Activated CD8-positive, alpha-beta memory T cell treated with anti-CD3 and anti-CD28 coated beads for 24 hours (primary cell): ENCODE results near the gene CAV1.
"Not testable (repeated sequence)": the region's sequence is repeated elsewhere in the genome, so short reads cannot be mapped to it uniquely, and the experiment has no call there.

Experiments
- DNase-seq: peaks from one replicate; pipeline ENCODE4 v3.0.0-alpha.2; 2020

CAV1 gene, protein sequence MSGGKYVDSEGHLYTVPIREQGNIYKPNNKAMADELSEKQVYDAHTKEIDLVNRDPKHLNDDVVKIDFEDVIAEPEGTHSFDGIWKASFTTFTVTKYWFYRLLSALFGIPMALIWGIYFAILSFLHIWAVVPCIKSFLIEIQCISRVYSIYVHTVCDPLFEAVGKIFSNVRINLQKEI

DNA sequence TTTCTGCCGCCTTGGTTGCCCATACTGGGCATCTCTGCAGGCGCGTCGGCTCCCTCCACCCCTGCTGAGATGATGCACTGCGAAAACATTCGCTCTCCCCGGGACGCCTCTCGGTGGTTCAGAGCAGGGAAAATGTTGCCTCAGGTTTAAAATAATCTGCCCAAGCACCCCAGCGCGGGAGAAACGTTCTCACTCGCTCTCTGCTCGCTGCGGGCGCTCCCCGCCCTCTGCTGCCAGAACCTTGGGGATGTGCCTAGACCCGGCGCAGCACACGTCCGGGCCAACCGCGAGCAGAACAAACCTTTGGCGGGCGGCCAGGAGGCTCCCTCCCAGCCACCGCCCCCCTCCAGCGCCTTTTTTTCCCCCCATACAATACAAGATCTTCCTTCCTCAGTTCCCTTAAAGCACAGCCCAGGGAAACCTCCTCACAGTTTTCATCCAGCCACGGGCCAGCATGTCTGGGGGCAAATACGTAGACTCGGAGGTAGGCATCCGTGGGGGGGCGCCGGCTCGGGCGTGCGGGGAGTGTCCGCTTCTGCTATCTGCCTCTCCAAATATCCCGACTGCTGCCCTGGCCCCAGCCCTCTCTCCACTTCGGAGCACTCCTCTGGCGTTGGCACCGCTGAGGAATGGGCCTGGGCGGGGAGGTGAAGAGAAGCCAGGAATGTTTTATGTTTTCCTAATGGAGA lies at the start of gene CAV1:
Gene CAV1 (plus strand): TSS at position 428 of the 689 bp plus-strand sequence. CDS start 27 bp downstream, at position 455.
- peak; percentile 72 for DNase-seq

DNA sequence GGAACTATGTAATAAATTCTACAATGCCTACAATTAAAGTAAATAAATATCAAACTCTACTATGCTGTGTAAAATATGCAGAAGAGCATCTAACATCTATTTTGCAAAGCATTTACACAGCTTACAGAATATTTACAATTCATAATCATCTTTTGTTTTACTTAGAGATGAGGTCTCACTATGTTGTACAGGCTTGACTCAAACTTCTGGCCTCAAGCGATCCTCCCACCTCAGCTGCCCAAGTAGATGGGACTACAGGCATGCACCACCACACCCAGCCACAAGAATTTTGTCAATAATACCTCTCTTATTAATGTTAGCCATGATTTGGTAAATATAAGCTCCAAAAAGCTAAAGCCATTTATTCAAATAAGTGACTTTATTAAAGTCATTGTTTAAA lies 47.2 kb upstream of the CAV1 start:
- DNase-seq: no peak

DNA sequence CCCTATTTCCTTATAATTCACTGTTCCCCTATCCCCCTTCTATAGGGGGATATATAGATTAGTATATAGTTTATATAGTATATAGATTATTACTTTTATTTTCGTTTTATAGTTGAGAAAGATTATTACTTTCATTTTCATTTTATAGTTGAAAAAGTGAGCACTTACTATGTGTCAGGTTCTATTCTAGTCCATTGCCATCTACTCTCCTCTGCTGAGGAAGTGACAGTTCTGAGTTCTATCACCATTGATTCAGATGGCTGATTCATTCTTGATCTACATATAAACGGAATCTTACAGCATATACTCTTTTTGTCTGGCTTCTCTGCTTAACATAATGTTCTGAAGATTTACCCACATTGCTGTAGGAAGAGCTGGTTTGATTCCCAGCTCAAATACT lies 46.0 kb upstream of the CAV1 start:
- DNase-seq: no peak

DNA sequence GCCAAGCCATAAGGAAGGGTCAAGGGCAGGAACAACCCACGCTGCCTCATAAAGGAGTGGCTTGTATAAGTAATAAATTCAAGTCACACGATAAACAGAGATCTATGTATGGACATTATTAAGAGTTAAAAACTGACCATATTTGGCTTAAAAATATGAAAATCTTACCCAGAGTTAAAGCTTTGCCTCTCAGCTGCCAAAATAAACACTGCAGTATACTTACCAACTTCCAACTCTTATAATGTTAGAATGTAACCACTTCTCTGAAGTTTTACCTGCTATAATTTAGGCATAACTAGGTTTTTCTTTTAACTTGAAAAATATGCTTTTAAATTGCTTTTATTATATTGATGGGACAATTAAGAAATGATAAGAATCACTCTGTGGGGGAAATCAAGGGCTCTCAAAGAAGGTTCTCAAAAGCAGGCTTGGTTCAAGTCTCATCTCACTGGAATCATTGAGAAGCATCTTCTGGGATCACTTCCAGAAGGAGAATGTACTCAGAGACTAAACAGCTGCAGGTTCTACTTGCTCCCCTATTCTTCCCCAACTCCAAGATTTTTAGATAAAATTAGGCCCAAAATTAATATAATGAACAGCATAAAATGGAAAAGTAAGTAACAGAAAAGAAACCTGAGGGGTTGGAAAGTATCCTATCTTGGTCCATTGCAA lies 41.4 kb upstream of the CAV1 start:
- no peak for DNase-seq

DNA sequence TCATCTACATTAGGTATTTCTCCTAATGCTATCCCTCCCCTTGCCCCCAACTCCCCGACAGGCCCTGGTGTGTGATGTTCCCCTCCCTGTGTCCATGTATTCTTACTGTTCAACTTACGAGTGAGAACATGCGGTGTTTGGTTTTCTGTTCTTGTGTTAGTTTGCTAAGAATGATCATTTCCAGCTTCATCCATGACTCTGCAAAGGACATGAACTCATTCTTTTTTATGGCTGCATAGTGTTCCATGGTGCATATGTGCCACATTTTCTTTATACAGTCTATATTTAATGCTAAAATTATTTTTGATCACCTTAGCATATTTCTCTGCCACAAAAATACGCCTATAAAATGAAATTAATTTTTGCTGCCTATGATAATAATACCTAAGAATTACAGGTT lies 40.4 kb upstream of the CAV1 start:
- not testable (repeated sequence) for DNase-seq

DNA sequence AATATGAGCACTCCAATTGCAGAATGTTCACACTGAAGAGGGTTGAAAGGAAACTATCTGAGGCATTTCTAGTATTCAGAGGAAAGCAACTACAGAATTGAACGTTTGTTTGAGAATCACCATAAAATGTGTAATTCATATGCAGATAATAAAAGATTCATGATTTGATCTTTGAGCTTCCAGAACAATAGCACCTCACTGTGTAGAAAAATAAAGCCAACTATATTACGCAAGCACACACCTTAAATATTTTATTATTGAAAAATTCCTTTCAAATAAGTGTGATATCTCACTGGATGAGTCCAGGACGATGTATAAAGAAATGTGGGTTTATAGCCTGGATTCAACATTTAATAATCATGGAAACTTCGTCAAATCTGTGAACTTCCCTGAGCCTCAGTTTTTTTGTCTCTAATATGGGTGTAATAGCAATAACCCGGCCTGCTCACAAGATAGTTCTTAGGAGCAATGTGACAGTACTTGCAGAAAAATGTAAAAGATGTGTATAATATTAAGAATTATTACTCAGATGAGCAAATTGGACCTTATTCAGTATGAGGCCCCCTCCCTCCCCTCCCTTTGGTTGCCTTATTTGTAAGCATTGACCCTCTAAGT lies 36.8 kb upstream of the CAV1 start:
- no peak for DNase-seq

DNA sequence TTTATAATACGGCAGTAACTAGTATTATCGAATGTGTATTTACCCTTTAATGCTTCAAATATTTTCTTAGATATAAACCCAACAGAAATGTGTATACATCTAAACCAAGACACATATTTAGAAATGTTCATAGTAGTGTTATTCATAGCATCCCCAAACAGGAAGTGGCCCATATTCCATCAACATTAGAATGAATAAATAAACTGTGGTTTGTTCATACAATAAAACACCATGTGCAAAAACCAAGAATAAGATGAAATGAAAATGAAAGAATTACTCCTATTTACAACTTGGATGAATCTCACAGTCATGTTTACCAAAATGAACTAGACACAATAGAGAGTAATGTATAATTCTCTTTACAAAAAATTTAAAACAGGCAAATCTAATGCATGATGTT lies 34.5 kb upstream of the CAV1 start:
- no peak for DNase-seq

DNA sequence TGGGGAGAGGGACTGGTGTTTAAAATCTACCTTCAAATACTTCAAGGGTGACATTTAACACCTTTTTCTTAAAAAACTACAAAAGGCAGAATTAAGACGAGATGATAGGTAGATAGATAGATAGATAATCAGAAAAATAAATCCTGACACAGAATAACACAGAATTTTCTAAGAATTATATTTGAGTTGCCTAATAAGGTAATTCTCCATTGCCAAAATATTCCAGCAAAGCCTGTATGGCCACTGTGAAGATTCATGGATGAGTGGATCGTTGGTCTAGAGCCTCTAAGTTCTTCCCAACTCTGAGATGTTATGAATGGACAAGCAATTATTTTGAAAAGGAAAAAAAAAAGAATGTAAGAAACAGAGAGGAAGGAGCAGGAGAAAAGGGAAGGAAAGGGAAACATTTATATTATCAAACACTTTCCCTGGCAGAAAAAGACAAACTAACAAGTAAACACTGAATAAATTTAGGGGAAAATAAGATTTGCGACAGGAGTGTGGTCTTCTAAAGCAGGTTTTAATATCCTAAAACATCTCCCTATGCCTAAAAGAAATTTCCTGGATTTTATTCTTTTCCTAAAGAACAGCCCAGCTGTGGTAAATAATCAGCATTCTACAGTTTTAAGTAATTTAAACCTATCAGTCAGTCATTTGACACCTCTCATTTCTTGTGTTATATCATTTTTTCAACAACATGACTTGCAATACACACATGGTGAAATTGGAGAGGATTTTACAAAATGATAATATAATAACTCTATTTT lies 32.8 kb upstream of the CAV1 start:
- DNase-seq: no peak

DNA sequence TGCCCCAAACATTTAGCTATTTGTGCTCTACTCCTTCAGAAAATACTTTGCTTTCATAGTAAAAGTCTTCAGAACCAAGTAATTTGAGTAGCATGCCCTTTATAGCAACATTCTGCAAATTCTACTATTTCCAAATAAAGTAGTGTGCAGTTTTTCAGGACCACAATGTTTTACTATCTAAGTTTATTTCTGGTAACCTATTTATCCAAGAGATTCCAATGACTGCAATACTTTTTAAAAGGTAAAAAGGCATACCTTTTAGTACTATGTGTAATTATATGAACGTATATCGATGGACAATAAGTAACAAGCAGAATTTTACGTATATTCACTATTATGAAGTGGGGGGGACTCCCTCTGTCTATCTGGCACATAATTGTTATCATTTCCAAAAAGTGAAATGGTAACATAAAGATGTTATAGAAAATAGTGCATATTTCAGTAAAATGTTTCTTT lies 32.2 kb upstream of the CAV1 start:
- no peak for DNase-seq

DNA sequence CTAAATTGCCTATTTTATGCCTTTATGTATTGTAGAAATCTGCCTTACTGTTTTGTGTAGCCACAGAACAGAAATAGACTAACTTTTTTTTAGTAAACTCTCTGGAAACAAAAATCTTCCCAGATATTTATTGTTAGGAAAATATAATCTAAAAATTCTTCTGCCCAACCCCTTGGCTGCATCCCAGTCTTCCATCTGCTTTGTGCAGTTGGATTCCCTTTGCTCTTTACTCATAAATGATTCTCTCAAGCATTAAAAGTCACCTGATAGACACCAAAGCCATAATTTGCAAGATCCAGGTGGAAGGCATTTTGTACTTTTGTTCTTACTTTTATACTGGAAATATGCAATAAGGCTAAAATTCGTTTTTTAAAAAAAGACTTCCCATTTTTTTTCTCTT lies 31.4 kb upstream of the CAV1 start:
- no peak for DNase-seq

DNA sequence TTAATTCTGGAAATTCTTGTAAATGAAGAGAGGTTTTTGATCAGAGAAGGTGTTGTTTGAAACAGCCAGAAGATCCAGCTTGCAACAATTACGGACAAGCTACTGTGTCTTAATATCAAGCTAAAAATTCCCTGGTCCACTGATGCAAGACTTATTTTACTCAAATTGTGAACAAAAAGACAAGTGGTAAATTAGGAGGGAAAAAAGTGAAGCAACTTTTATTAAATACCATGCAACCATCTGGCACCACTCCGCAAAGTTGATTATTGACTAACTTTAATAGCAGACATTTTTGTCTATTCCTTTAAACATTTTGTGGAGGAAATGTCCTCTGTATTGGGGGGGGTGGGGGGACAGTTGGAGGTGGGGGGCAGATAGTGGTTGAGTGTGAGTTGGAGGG lies 30.4 kb upstream of the CAV1 start:
- no peak for DNase-seq

DNA sequence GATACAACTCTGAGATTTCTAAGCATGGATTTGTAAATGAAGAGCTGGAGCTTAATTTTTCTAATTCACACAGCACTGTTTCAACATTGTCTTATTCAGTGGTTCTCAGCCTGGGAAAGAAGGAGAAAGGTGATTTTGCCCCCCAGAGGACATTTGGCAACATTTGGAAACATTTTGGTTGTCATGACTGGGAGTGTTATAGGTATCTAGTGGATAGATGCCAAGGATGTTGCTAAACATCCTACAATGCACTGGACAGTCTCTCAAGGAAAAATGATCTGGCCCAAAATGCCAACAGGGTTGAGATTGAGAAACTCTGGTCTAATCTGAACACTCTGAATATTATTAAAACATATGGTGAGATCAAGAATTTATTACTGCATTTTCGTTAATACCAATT lies 29.1 kb upstream of the CAV1 start:
- DNase-seq: no peak

DNA sequence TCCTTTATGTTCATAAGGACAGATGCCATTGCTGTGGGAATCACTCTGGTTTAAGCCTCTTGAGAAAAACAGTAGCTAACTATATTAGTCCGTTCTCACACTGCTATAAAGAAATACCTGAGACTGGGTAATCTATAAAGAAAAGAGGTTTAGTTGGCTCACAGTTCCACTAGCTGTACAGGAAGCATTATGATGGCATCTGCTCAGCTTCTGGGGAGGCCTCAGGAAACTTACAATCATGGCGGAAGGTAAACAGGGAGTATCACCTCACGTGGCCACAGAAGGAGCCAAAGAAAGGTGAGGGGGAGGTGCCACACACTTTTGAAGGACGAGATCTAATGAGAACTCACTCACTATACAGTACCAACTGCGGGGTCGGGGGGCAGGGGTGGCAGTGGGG lies 28.2 kb upstream of the CAV1 start:
- no peak for DNase-seq

DNA sequence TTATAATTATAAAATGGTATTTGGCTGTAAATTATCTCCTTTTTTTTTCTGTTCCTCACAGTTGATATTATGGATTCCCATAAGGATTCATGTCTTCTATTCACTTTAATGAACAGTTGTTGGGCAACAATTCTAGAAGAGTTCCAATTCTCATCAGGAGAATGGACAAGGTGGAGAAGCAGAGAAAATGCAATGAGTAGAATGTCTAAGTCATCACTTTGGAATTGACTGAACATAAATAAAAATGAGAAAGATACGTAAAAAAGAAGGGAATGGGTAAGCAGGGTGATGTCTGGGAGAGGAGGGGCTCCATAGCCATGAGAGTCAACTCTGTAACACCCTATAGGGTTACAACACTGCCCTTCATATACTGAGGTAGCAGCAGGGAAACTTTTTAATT lies 27.1 kb upstream of the CAV1 start:
- DNase-seq: no peak

DNA sequence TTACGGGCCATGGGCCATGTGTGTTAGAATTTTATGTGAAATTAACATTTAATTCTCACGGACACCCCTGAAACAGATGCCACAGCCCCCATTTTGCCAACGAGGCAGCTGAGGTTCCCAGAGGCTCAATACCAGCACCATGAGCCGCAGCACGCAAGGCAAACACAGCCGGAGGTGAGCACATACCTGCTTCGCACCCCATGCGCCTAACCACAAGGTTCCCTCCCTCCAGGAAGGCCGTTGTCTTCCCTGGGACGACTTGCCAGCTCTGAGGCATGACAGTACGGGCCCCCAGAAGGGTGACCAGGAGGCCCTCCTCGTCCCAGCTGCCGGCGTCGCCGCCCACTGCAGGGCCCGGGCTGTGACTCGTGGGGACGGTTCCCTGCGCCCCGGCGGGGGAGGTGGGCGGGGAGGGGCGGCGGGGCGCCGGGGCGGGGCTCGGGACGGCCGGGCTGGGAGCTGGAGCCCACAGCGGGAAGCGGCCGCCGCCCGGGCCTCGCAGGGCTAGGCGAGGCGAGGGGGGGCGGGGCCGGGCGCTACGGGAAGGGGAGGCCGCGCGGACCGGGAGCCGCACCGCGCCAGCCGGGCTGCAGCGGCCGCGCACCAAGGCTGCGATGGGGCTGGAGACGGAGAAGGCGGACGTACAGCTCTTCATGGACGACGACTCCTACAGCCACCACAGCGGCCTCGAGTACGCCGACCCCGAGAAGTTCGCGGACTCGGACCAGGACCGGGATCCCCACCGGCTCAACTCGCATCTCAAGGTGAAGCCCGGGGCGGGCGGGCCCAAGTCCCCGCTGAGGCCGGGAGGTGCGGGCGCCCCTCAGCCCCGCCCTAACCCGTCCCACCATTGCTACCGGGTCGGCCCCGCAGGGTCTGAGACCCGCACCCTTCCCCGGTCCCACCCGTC lies 25.4 kb upstream of the CAV1 start, which contains the start of gene CAV2:
Gene CAV2 (plus strand): TSS at position 571 of the 910 bp plus-strand sequence. CDS start 44 bp downstream, at position 615.
- peak; percentile 68 for DNase-seq

DNA sequence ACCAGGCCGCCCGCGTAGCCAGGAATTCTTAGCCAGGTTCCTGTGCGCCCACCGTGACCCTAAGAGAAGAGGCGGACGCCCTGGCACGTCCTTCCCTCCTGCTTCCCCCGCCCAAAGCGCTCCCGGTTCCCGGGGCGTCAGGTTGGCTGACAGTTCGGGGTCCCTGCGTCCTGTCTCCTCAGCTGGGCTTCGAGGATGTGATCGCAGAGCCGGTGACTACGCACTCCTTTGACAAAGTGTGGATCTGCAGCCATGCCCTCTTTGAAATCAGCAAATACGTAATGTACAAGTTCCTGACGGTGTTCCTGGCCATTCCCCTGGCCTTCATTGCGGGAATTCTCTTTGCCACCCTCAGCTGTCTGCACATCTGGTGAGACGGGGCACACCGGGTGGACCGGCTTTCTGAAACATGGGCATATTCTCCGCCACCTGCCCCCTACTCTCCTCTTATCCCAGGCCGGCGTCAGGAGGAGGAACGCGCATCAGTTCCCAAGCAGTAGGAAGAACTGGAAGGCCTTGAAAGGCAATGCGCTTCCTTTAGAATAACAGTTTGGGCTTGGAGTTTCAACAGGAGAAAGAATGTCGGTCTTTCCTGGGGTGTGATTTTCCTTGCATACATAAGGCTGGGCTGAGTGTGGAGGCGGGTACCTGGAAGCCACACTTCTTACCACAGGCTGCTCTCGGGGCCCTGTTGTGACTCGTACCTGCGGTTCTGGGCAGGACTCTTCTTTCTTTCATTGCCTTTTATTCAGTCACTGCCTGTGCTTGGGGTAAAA lies 24.6 kb upstream of the CAV1 start:
- DNase-seq: peak; percentile 74

DNA sequence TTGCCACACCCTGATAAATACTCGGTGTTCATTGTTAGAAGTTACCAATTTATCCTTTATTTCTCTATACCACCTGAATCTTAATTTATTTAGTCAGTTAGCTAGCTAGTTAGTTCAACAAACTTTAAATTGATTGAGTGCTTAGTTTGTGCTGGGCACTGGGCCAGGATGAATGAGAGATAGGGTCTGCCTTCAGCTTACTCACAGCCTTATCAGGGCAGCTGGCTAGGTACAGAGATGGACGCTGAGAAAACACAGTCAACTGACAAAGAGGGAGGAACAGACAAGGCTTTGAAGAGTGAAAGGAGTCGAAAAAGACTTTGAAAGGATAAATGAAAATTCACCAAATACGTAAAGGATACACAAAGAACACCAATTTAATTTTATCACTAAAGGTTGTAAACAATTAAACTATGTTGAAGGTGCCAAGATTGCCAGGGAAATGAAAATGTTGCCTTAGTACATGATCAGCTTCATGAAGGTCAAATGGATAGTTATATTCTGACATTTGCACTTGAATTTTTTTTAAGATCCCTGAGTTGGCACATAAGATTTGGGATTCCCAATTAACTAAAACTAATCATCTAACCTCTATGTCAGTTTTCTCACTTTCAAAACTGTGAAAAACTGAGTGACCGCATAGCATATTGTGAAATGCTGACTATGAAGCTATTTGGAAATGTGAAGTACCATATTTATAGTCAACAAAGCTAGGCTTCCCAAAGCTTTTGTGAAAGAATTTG lies 23.2 kb upstream of the CAV1 start:
- no peak for DNase-seq

DNA sequence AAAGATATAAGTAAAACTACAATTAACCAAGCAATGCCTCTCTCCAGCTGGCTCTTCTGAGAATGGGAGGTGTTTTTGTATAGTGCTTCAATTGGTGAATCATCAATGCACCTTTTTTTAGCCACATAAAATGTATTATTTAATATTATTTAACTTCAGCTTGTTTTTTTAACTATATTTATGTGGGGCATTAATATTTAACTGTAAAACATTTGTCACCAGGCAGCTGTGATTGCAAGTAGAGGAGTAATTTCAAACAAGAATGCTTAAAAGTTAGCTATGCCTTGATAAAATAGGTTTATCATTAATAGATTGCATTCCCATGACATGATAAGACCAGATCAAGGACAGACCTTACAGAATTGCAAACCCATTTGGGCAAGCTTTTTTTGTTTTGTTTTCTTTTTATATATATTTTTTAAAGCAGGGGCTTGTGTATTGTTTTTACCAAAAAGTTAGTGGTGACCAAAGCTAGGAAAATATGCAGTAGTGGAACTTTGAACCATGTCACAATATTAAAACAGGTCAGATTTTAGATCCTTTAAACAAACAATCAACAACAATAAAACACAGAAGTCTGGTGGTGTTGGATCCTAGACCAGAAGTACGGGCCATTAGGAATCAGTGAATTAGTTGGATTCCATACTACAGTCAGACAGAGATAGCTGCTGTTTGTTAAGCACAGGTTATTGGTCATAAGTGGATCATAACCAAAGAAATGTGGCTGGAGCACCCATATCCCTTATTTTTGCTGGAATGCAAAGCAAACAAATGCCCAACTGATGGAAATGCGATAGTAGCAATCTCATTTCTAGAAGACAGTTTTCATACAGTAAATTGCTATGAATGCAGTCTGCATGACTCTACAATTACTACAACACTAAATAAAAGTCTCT lies 22.4 kb upstream of the CAV1 start:
- DNase-seq: no peak

DNA sequence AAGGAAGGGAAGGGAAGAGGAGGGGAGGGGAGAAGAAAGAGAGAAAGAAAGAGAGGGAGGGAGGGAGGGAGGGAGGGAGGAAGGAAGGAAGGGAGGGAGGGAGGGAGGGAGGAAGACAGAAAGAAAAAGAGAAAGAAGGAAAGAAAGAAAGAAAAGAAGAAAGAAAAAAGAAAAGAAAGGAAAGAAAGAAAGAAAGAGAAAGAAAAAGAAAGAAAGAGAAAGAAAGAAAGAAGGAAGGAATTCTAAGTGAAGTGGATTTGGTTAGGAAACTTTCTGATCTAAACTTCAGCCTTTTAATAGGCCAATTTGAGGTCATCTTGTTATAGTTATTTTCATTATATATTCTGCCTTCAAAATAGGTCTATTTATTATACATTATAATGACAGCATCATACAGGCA lies 21.0 kb upstream of the CAV1 start:
- no peak for DNase-seq
